Dermis microvascular lymphatic vessel endothelial cell (primary cell): ENCODE results near the gene ATP5PO. TPM values are rescaled to one million over a fixed set of nuclear protein-coding genes. Genes with fewer than 3 reads are reported as not detected.
"Not testable (repeated sequence)": the region's sequence is repeated elsewhere in the genome, so short reads cannot be mapped to it uniquely, and the experiment has no call there.

Experiments used
- DNase-seq, 2 donors: peaks; one replicate each; pipeline versions ENCODE4 v3.0.0 to v3.0.0-alpha.2; 2010; ENCODE audit warnings: low read depth in 2 of 2
- total RNA-seq: library from RNA; depleted of rRNA; stranded (reverse); fragments of >200 nt; gene quantifications from 2 replicates; pipeline ENCODE4 v1.2.1, GENCODE V29; 2014

ATP5PO gene
- total RNA-seq, 1 donor from 2014 or later: 180 TPM

GRCh38 chr21:33940881-33941245 is 25.3 kb upstream of the ATP5PO start:
- DNase-seq: peak; percentile 65 to 68

GRCh38 chr21:33940164-33940880 is 24.7 kb upstream of the ATP5PO start:
- DNase-seq: peak in 1 of 2 donors; percentile 74

- DNase-seq: no peak
Measured at GRCh38 chr21:33939226-33939625, 23.6 kb upstream of the ATP5PO start.

DNA sequence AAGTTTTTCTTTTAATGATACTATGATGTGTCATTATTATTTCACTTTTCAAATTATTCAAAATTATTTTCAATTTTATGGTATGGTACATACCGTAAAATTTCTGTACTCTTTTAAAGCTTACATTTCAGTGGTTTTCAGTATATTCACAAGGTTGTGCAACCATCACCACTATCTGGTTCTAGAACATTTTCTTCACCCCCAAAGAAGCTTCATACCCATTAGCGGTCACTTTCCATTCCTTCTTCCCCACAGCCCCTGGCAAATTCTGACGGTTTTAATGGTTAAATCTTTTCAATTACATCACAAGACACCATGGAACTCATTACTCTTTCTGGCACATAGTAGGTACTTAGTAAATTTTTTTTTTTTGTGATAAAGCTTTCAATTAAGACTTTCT is 22.8 kb upstream of the ATP5PO start:
- DNase-seq: no peak

- DNase-seq: no peak
Measured at GRCh38 chr21:33937931-33938339, 22.3 kb upstream of the ATP5PO start.

DNA sequence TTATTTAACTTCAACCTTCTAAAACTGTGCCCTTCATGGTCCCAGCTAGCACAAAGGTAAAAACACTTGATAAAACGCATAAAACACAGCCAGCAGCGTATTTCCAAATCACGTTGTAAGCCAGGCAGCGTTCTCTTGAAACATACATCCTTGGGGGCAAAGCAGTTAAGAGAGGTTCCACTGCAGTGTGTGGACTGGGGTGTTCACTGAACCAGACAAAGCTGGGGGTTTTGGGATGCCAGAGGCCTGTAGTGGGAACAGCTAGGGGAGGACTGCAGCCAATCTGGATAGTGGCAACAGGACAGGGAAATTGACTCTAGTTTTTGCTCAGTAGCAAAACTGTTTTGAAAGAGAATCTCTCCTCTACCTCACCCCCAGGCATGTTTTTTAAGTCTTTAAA is 21.5 kb upstream of the ATP5PO start:
- no peak for DNase-seq

GRCh38 chr21:33936301-33937038 is 20.9 kb upstream of the ATP5PO start:
- DNase-seq: no peak

DNA sequence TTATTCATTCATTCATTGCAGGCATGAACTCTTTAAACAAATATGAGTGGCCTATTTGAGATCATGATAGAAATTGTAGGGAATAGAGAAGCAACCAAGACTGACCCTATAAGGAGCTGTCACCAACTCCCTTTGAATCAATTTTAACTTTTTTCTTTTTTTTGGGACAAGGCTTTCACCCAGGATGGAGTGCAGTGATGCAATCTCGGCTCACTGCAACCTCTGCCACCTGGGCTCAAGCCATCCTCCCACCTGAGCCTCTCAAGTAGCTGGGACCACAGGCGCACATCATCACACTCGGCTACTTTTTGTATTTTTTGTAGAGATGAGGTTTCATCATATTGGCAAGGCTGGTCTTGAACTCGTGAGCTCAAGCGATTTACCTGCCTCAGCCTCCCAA is 17.1 kb upstream of the ATP5PO start:
- DNase-seq: no peak

DNA sequence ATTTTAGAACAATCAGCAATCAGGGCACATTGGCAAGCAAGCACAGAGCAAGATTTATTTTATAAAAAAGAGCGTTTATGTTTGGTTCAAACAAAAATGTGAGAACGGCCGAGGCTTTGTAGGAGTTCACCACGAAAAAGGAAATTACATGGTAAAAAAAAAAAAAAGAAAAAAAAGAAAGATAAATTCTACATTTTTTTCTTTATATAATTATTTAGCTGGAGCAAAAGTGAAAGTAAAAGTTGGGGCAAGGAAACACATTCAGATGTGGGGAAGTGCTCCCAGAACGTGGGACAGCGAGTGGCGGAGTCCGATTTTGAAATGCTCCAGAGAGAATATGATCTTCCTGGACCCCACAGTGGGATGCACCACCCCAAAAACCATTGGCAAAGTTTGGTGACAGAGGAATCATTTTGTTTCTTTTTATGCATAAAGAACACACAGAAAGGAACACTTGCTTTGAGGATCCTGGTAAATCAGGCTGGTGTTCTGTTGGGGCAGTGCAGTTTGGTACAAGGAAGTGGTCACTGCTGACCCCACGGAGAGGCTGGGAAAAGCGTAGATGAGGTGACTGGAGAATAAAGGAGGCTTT is 16.3 kb upstream of the ATP5PO start:
- DNase-seq: no peak

GRCh38 chr21:33931052-33931798 is 15.6 kb upstream of the ATP5PO start:
- not testable (repeated sequence) for DNase-seq

DNA sequence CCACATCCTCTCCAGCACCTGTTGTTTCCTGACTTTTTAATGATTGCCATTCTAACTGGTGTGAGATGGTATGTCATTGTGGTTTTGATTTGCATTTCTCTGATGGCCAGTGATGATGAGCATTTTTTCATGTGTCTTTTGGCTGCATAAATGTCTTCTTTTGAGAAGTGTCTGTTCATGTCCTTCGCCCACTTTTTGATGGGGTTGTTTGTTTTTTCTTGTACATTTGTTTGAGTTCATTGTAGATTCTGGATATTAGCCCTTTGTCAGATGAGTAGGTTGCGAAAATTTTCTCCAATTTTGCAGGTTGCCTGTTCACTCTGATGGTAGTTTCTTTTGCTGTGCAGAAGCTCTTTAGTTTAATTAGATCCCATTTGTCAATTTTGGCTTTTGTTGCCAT is 10.6 kb upstream of the ATP5PO start:
- DNase-seq: not testable (repeated sequence)

GRCh38 chr21:33924766-33925100 is 9.1 kb upstream of the ATP5PO start:
- DNase-seq: no peak

GRCh38 chr21:33924079-33924765 is 8.6 kb upstream of the ATP5PO start:
- DNase-seq: peak in 1 of 2 donors; percentile 81

DNA sequence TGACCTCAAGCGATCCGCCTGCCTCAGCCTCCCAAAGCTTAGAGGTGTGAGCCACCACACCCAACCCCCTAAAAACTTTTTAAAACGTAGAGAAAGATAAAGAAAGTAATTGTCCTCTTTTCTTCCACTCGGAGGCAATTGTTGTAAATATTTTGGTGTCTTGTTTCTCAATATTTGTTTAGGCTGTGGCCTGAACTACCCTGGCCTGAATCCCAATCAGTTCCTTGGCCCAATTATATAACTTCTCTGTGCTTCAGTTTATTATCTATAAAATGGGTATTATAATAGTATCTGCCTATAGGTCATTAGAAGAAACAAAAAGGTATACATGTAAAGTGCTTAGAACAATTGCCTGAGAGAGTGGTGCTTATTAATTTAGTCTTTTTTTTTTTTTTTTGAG is 1.8 kb upstream of the ATP5PO start:
- DNase-seq: no peak

DNA sequence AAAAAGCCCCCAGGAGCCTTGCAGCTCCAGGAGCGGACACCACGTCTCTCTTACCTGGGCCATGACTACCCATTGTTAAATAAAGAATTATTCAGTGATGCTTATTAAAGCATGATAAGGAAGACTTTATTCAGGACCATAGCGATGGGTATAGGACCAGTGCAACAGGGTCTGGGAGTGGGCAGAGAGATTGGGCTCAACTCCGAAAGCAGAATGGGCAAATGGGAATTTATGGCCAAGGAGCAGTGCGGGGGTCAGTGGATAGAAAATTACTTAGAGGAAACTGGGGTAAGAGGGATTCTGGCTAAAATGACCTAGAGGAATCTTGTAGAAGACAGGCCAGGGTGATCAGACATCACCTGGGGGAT is 580 bp upstream of the ATP5PO start:
- DNase-seq: no peak

DNA sequence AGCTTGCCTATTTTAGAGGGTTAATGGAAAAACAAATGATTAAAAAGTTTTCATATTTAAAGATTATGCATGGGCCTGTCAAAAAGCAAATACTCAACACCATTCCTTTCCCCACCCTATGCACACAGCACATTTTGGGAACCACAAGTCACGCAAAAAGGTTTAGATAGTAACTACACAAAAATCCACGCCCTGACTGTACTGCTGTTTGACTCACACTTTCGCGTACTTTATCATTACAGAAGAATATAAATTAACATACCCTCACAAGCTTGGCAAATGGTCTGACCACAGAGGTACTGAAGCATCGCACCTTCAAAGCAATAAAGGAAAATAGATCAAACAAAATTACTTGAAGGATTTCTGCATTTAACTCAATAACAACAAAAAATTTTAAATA is 1.4 kb downstream of the ATP5PO start:
- DNase-seq: no peak

- no peak for DNase-seq
Measured at GRCh38 chr21:33909756-33910155, 5.8 kb downstream of the ATP5PO start.

- no peak for DNase-seq
Measured at GRCh38 chr21:33908760-33909159, 6.8 kb downstream of the ATP5PO start.

- DNase-seq: no peak
Measured at GRCh38 chr21:33904041-33904440, 11.6 kb downstream of the ATP5PO start.

GRCh38 chr21:33902349-33902748 is 13.3 kb downstream of the ATP5PO start:
- no peak for DNase-seq

- DNase-seq: peak; percentile 39 to 72
Measured at GRCh38 chr21:33901412-33902288, 14.0 kb downstream of the ATP5PO start.
